Stimulated activated CD8-positive, alpha-beta memory T cell treated with anti-CD3 and anti-CD28 coated beads, Interleukin-4, amount 100 ng/mL, for 1 hour (primary cell): ENCODE measurements around the gene RBBP4.
"Not testable (repeated sequence)": the region's sequence is repeated elsewhere in the genome, so short reads cannot be mapped to it uniquely, and the experiment has no call there.

Experiments used
- DNase-seq, 2 donors: peaks; one replicate each; pipeline ENCODE4 v3.0.0-alpha.2; 2020; ENCODE audit warnings: low read depth in 2 of 2, low spot score in 1 of 2

RBBP4 gene

DNA sequence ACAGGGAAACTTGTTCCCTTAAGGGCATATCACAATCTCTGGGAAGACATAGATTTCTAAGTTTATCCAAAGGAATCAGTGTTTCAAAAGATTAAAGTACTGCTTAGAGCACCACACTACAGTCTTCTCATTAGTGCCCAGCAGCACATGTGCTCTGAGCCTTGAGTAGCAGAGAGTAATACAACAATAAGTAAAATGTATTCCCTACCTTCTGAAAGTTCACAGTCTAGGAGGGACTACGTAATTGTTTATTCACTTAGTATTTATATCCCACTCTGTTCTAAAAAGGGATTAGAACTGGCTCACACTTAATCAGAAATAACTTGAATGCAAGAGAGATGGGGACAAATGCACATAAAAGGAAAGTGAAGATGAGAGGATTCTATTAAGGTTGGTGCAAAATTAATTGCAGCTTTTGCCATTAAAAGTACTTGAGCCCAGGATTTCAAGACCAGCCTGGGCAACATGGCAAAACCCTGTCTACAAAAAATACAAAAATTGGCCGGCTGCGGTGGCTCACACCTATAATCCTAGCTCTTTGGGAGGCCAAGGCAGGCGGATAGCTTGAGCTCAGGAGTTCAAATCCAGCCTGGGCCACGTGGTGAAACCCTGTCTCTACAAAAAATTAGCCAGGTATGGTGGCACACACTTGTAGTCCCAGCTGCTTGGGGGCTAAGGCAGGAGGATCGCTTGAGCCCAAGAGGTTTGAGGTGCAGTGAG lies 42.6 kb downstream of the RBBP4 start:
- DNase-seq = no peak

DNA sequence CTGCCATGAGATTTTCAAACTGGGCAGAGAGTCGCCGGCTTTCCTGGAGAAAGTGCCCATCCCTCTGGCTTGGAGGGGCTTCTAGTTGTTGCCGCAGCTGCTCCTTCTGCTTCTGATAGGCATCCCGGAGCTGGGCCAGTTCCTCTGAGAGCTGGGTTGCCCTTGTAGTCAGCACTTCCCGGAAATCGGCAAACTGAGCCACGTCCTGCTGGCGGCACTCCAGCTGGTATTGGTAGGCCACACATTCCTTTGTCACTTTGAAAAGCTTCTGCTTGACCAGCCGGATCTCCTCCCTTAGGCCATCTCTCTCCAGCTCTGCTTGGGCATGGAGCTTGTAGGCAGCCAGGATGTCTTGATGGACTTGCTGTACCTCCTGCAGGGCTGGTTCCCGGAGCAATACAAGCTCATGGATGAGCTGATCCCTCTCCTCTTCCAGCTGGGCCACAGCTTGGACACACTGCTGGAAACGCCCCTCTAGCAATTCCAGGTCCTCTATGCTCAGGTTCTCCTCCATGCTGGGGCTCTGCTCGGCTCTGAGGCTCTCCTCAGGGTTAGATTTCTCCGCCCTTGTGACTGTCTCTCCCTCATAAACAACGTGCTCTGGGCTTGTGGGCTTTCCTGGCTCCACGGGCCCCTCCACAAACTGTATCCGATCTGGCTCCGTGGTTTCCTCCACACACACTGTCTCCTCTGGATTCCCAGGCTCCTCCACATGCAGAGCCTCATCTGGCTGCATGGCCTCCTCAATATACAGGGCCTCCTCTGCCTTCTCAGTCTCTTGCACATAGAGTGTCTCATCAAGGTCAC lies 44.3 kb downstream of the RBBP4 start:
- DNase-seq = no peak

DNA sequence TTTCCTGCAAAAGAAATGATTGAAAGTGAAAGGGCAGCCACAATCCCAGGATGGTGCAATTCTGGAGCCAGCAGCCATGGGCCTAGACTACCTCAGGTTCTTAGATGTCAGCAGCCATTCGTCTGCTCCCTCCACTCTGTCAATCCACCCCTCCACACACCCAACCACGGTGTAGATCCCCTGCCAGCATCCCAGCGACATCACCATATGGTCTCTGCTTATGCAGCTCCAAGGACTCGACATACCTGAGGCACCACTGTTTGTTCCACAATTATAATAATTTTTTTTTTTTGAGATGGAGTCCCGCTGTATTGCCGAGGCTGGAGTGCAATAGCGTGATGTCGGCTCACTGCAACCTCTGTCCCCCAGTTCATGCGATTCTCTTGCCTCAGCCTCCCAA lies 45.0 kb downstream of the RBBP4 start:
- DNase-seq = no peak

DNA sequence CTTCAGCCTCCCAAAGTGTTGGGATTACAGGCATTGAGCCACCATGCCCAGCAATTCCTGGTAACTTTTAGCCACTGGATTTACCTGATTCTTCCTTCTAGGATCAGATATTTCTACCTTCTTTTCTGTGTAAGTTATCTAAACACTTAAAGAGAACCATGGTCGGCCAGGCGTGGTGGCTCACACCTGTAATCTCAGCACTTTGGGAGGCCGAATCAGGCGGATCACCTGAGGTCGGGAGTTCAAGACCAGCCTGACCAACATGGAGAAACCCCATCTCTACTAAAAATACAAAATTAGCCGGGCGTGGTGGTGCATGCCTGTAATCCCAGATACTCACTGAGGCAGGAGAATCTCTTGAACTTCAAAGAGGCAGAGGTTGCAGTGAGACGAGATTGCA lies 46.0 kb downstream of the RBBP4 start:
- not testable (repeated sequence) for DNase-seq

DNA sequence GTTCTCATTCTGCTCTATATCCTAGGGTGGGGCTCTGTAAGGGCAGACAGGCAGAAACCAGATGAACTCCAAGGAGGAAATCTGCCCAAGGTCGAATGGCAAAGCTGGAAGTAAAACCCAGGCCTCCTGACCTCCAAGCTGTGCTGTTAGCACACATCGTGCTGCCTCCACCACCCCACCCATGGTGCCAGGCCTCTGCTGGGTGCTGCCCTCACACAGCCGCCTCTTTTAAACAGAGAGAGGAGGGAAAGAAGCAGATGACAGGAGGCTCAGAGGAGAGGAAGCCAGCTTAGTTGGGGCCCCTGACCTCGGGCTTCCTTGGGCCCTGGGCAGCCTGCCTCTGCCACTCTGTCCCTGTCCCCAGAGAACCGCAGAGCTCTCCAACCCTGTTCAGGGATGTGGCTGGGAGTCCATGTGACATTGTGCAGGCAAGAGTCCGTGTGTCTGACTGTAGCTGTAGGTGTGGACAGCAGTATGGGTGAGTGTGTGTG lies 50.5 kb downstream of the RBBP4 start:
- no peak for DNase-seq

DNA sequence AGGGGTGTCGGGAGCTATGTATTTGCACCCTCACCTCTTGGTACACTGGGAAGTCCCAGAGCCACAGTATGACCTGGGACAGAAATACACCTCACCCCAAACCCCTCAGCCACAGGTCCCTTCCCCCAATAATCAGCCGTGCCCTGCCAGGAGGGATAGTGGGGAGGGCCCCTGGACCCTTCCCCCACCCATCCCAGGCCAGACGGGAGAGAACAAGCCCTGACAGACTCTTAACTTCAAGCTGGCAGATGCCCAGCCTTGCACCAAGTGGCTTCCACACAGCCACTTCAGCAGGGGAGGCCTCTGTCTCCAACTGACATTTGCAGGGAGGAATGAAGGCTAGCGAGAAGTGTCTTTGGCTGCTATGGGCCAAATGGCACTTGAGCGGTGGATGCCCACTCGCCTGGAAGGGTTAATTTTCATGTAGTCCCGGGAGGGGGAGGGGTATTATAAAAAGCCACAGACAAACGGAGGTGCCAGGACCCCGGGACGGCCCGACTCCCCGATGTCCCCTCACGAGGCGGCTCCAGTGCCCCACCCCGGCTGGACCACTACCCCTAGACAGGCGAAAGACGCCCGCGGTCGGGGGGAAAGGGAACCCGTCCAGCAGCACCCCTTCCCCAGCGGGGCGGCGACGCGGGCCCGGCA lies 51.1 kb downstream of the RBBP4 start:
- DNase-seq = no peak

DNA sequence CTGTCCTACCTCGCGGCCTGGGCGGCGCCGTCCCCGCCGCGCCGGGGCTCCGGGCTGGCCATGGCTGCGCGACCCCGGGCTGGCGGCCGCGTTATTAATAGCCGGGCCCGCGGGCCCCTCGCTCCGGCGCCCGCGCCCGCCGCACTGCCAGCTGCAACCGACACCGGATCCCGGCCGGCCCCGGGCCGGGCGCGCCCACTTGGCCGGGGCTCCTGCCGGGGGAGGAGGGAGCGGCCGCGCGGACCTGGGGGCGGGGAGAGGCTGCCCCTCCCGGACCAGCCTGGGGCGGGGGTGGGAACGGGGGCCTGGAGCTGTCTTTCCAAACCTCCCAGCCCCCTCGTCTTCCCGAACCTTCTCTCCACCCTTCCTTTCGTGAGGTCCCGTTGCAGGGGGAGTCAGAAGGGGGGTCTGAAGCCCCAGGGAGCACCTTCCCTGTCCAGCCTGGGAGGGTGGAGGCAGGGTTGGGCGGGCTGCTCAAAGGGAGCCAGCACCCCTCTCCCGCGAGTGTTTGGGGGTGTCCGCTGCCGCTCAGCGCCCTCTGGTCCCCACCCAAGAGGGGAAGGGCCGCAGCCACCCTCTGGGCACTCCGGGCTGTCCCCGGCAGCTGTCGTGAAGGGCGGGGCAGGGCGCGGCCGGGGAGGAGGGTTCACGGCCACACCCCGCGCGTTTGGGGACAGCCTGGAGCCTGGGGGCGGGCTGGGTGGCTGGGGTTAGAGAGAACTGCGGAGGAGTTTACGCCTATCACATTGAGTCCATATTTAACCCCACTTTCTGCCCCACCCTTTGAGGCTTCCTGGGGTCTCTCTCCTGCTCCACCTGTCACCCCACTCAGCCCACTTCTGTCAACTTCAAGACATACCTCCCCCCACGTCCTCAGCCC lies 51.8 kb downstream of the RBBP4 start, which contains the start of gene SYNC:
SYNC (minus strand) TSS at position 172 of the 880 bp plus-strand sequence; CDS start at position 62, 110 bp downstream.
- no peak for DNase-seq

DNA sequence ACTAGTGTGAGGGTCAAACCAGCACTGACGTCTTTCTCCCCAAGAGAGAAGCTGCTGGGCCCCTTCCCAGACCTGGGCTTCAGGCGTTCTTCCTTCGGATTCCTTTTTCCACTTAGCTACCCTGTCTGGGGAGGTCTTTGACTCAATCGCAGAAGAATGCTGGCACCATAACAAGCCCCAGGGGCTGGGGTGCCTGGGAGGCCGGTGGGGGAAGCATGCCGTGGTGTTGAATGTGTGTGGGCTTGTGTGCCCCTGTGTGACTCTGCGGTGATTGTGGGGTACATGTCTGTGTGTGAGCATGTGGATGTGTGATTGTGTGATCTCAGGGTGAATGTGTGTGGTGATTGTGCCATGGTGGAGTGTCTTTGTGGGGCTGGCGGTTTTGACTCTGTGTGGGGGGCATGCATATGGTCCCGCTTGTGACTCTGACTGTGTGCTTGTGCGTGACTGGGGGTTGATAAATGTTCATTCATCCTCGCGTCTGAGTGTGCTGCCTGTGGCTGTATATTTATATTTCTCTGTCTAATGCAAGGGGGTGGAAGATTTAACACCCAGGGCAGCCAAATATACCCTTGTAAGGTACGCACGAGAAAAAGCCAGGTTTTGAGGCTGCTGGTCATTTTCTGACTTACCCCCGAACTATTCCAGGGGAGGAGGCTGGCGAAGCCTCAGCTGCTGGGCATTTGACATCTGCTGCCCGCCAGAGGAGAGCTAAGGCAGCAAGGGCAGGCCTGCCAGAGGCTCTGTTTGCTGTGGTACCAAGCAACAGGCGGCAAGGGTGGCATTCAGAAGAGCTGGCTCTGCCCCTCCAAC lies 52.7 kb downstream of the RBBP4 start:
- no peak for DNase-seq

DNA sequence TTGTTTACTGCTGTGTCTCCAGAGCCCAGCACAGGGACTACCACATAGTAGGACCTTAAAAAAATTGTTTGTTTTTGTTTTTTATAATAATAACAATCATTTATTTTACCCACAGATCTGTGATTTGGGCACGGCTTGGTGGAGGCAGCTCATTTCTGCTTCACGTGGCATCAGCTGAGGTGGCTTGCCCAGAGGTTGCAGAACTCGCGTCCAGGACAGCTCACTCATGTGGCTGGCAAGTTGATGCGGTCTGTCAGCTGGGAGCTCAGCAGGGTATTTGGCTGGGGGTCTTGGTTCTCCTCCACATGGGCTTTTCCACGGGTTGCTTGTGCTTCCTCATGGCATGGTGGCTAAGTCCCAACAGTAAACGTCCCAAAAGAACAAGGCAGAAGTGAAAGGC lies 54.5 kb downstream of the RBBP4 start:
- DNase-seq = no peak

DNA sequence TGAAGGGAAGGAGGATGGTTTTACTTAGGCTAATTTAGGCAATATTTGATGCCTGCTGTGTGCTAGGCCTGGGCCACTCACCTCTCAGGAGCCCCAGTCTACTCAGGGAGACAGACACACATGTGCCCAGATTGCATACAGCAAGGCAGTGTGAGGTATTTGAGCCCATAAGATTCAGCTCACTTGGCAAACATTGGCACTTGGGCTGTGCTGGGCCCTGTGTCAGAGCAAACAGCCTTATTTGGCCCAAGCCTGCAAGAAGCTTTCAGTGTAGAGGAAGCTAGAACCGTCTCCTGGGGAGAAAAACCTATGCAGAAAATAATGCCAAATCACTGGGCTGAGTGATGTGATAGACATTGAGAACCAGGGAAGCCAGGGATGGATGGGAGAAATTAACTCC lies 55.5 kb downstream of the RBBP4 start:
- DNase-seq = no peak

DNA sequence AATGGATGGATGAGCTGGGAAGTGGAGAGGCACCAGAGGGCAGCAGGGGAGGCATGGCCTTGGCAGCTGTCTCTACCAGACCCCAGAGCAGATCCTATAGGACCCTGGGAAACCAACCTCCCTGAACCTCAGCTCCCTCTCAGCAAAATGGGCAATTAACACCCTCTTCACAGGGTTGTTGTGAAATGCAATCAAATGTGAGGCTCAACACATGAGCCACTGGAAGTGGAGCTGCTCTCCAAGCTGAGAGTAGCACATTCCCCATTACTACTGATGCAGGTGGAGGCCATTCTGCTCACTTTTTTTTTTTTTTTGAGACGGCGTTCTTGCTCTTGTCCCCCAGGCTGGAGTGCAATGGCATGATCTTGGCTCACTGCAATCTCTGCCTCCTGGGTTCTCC lies 58.1 kb downstream of the RBBP4 start:
- DNase-seq = no peak

DNA sequence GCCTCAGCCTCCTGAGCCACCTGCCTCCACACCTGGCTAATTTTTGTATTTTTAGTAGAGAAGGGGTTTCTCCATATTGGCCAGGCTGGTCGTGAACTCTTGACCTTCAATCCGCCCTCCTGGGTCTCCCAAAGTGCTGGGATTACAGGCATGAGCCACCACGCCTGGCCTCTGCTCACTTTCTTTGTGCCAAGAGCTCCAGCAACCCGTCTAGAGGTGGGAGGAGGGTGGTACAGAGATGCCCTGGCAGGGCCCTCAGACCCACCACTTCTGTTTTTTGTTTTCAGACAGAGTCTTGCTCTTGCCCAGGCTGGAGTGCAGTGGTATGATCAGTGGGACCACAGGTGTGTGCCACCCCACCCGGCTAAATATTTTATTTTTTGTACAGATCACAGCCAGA lies 58.5 kb downstream of the RBBP4 start:
- DNase-seq = no peak

DNA sequence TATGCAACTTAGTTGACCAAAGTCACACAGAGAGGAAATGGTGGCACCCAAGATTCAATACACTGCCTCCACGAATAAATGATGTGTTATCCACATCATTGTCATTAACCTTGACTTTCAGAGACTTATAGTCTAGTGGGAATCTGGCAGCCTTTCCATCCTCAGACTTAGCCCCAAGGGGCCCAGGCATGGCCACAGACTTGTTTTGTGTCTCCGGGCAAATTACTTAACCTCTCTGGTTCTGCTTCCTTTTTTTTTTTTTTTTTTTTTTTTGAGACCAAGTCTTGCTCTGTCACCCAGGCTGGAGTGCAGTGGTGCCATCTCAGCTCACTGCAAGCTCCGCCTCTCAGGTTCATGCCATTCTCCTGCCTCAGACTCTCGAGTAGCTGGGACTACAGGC lies 60.2 kb downstream of the RBBP4 start:
- DNase-seq = not testable (repeated sequence)

DNA sequence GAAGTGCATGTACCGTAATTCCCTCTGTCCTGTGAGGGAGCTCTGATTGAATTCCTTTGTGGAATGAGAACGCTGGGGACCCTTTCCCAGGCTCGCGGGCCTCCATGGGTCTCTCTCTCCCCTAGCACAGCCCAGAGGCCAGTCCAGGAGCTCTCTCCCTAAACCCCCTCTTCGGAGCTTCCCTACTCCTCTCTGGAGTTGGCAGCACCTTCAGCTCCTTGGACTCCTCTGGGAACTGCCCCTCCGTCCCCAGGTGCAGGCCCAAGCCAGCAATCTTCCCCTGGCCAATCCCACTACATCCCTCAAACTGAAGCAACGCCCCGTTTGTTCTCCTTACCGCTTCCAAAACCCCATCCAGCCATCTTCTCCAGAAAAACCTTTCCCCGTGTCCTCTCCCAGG lies 62.1 kb downstream of the RBBP4 start:
- no peak for DNase-seq

DNA sequence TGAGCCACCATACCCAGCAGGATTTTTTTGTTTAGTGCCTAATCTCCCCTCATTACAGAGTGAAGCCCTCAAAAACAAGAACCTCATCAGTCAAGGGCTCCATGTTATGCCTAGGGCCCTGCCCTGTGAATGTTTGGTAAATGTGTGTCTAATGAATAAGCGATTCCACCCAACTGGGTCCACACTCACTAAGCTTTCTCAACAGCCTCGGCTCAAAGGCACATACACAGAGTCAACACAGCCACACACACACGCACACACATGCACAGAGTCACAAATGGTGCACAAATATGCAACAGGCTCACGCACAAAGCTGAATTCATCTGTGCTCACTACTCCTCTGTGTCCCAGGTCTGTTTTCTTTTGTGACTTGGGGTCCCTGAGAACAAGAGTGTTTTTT lies 63.3 kb downstream of the RBBP4 start:
- no peak for DNase-seq

DNA sequence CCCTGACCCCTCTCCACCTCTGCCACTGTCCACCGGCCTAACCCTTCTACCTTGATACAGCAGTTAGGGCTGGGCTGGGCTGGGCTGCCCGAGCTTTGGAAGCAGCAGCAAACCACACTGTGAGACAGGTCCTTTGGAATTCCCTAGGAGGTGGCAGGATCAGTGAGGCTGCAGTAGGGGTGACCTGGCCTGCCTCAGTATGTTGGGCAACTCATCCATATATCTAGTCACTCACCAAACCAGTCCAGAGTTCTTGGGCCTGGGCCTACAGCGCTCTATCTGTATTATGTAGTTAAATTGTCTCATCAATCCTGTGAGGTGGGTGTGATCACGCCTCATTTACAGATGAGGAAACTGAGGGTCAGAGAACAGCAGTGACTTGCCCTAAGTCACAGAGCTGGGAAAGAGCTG lies 64.9 kb downstream of the RBBP4 start:
- DNase-seq = no peak

DNA sequence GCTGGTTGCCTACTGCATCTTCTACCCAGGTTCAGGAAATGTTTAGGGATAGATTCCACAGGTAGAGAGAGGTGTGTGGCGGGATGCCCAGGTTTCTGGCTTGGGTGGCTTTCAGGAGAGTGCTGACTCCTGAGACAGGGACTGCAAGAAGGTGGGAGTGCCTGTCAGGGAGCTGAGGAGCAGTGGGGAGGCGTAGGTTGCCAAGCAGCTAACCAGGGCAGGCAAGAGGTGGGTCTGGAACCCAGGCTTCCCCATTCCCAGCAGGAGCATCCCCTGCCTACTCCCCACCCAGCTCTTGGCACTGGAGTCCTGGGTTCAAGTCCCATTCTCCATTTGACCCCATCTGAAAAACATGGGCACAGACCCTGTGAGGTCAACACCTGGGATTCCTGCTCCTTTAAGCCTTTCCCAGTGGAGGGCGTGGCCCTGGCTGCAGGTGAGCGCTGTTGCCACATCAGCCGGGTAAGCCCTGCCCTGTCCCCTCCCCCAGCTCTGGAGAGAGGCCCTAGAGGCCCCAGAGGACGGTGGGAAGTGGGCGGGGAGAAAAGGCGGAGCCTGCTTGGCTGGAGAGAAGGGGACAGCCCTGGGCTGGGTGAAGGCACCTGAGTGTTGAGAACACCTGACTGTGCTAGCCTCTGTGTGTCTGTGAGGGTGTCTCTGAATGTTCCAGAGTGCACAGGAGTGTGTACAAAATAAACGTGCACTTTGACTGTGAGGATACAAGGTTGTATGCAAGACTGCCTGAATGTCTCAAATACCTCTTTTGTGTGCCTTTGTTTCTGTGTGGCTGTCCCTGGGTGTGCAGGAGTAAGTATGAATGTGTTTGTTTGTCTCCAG lies 65.5 kb downstream of the RBBP4 start:
- no peak for DNase-seq

DNA sequence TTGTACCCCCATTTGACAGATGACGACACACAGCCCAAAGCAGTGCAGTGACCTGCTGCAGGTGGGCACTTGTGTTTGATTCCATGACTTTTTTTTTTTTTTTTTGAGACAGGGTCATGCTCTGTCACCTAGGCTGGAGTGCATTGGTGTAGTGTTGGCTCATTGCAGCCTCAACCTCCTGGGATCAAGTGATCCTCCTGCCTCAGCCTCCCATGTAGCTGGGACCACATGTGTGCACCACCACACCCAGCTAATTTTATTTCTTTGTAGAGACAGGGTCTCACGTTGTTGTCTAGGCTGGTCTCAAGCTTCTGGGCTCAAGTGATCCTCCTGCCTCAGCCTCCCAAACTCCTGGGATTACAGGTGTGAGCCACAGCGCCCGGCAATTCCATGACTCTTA lies 66.5 kb downstream of the RBBP4 start:
- DNase-seq = no peak

DNA sequence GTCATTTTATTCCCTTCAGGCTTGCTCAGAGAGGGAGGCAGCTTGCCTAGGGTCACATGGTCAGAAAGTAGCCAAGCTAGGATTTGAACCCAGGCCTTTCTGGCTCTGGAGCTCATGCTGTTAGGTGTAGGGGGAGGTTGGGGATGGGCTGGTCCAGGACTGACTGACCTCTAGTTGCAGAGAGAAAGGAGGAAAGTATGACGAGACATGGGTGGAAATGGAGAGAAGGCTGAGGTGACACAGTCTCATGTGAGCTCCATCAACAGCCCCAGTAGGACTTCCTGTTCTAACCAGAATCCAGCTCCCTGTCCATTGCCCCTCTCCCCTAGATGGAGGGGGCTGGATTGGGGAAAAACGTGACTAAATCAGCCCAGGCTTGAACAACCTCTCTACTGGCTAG lies 67.0 kb downstream of the RBBP4 start:
- no peak for DNase-seq
